Loucy (cell line): ENCODE results near the gene ADM.

Source experiments
- EZH2phosphoT487 ChIP-seq: fragments of 200-600 bp; IDR thresholded peaks from 2 replicates; pipeline ENCODE4 v1.6.1; 2018; ENCODE audit warnings: antibody characterized with exemption, mild to moderate bottlenecking, moderate library complexity, borderline replicate concordance
- TF ChIP-seq, protein P1 (sequence below): fragments of 200-600 bp; sonication (generic); conservative IDR thresholded peaks from 2 replicates; pipeline ENCODE4 v1.5.1; 2014; ENCODE audit warnings: mild to moderate bottlenecking, antibody characterized with exemption, low read length

DNA sequence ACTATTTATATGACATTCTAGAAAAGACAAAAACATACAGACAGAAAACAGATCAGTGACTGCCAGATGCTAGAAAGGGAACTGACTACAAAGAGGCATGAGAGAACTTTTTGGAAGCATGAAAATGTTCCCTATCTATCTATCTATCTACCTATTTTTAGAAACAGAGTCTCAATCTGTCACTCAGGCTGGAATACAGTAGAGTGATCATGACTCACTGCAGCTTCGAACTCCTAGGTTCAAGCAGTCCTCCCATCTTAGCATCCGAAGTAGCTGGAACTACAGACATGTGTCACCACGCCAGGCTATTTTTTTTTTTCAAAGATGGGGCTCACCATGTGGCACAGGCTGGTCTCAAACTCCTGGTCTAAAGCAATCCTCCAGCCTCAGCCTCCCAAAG, 17.7 kb upstream of the ADM start:
- TF ChIP-seq, protein P1, sequence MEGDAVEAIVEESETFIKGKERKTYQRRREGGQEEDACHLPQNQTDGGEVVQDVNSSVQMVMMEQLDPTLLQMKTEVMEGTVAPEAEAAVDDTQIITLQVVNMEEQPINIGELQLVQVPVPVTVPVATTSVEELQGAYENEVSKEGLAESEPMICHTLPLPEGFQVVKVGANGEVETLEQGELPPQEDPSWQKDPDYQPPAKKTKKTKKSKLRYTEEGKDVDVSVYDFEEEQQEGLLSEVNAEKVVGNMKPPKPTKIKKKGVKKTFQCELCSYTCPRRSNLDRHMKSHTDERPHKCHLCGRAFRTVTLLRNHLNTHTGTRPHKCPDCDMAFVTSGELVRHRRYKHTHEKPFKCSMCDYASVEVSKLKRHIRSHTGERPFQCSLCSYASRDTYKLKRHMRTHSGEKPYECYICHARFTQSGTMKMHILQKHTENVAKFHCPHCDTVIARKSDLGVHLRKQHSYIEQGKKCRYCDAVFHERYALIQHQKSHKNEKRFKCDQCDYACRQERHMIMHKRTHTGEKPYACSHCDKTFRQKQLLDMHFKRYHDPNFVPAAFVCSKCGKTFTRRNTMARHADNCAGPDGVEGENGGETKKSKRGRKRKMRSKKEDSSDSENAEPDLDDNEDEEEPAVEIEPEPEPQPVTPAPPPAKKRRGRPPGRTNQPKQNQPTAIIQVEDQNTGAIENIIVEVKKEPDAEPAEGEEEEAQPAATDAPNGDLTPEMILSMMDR = no peak
- TF ChIP-seq EZH2phosphoT487 = no peak
